Suprapubic skin (tissue), 4 donors: Measurements from ENCODE around the gene ARHGEF7. TPM values are rescaled to one million over a fixed set of nuclear protein-coding genes. Genes with fewer than 3 reads are reported as not detected.

ENCODE experiments used
- DNase-seq, 2 donors: peaks; one replicate each; pipeline ENCODE4 v3.0.0-alpha.2; 2019; ENCODE audit warnings: low spot score in 2 of 2
- H3K27ac ChIP-seq: fragments of 200-600 bp; sonication (generic); one replicate; pipeline ENCODE4 v1.5.1; 2019
- H3K27me3 ChIP-seq: fragments of 200-600 bp; sonication (generic); one replicate; pipeline ENCODE4 v1.5.1; 2019
- H3K36me3 ChIP-seq: fragments of 200-600 bp; sonication (generic); one replicate; pipeline ENCODE4 v1.5.1; 2019
- H3K4me1 ChIP-seq: fragments of 200-600 bp; sonication (generic); one replicate; pipeline ENCODE4 v1.5.1; 2019
- H3K4me3 ChIP-seq: fragments of 200-600 bp; sonication (generic); one replicate; pipeline ENCODE4 v1.5.1; 2019; ENCODE audit warnings: mild to moderate bottlenecking
- H3K9me3 ChIP-seq: fragments of 200-600 bp; sonication (generic); one replicate; pipeline ENCODE4 v1.5.1; 2019
- CTCF ChIP-seq, 2 donors: fragments of 200-600 bp in 1 of 2; fragments of 450-650 bp in 1 of 2; sonication (generic) in 1 of 2; IDR thresholded peaks; one replicate each; pipeline ENCODE4 v1.5.1; 2016 to 2019; ENCODE audit warnings: antibody characterized with exemption in 2 of 2, mild to moderate bottlenecking in 1 of 2, moderate library complexity in 1 of 2
- EP300 ChIP-seq: sonication (generic); formaldehyde crosslinking; IDR thresholded peaks from one replicate; pipeline ENCODE4 v1.6.1; 2017; ENCODE audit warnings: antibody characterized with exemption
- POLR2A ChIP-seq, 2 donors: fragments of 450-650 bp; IDR thresholded peaks; one replicate each; pipeline ENCODE4 v1.6.1; 2017; ENCODE audit warnings: antibody characterized with exemption in 2 of 2, mild to moderate bottlenecking in 2 of 2, moderate library complexity in 2 of 2
- POLR2AphosphoS5 ChIP-seq, 3 donors: sonication (generic); formaldehyde crosslinking; IDR thresholded peaks; one replicate each; pipeline ENCODE4 v1.6.1; 2017; ENCODE audit warnings: antibody characterized with exemption in 3 of 3
- WGBS: methylation state at CpG from one replicate; pipeline ENCODE4 v1.1.5; 2018; 5-methylcytosine and 5-hydroxymethylcytosine counted together
- total RNA-seq, 4 donors: library from RNA; depleted of rRNA; stranded (reverse); fragments of >200 nt; gene quantifications; one replicate each; pipeline ENCODE4 v1.1.0, GENCODE V29; 2016

Gene ARHGEF7
- total RNA-seq, 4 donors from 2014 or later: 72.1 to 210 (median 99.6) TPM

DNA sequence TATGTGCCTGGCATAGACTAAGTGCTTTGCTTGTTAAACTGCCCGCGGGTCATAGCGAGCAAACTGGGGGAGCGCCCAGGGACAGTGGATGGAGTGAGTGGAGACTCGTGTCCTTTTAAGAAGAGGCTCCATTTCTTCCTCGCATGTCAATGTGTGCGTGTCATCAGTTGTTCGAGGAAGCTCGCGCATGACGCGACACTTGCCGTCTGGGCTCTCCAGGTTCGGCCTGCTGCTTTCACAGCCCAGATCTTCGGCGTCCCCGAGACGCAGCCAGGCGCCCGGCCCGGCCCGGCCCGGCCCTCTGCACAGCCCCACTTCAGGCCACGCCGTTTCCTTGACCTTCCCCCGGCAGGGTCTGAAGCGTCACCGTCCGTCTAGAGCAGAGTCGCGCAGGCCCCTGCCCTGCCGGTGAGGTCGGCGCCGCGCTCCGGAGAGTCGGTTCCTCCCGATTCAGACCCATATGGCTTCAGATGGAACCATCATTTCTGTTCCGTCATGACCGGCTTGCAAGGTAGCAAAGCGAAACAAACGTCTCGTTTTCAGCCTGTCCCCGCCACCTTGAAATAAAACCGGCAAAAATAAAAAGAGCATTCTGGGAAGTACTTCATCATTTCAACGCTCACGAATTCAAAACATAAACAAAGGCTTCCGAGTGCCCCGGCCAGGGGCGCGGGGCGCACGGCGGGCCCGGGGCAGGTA is 599 bp upstream of the ARHGEF7 start:
- Histone ChIP-seq H3K27ac (peak overlapping the region; percentile 88), H3K9me3 (no peaks in the 10 kb centered on the region), H3K4me1 (peaks cover 36% of the 10 kb centered on the region), H3K27me3 (peaks cover 71% of the 10 kb centered on the region), H3K36me3 (no peaks in the 10 kb centered on the region), H3K4me3 (peak overlapping the region; percentile 66)
- WGBS: under 1% methylated on average over 30 of the region's 56 CpGs
- DNase-seq: peak in 1 of 2 donors; percentile 80
- TF ChIP-seq POLR2A (IDR thresholded peaks at IDR 0.05) (peak in 1 of 2 donors; percentile 59), CTCF (IDR thresholded peaks at IDR 0.05) (no peak)

GRCh38 chr13:111115965-111116521 is 933 bp downstream of the ARHGEF7 start:
- Histone ChIP-seq H3K4me1 (peaks cover 39% of the 10 kb centered on the region), H3K27me3 (peaks cover 65% of the 10 kb centered on the region), H3K4me3 (peak overlapping the region; percentile 66), H3K36me3 (no peaks in the 10 kb centered on the region), H3K9me3 (no peaks in the 10 kb centered on the region), H3K27ac (peak overlapping the region; percentile 88)
- DNase-seq: peak in 1 of 2 donors; percentile 81
- TF ChIP-seq POLR2AphosphoS5 (IDR thresholded peaks at IDR 0.05): no peak
- no peak for TF ChIP-seq EP300
- no peak for TF ChIP-seq POLR2A (IDR thresholded peaks at IDR 0.05)
- TF ChIP-seq CTCF (IDR thresholded peaks at IDR 0.05): no peak
- WGBS: 8% methylated on average over 21 of the region's 39 CpGs

- Histone ChIP-seq H3K4me1 (peaks cover 39% of the 10 kb centered on the region), H3K4me3 (peak overlapping the region; percentile 66), H3K27me3 (peaks cover 58% of the 10 kb centered on the region), H3K9me3 (no peaks in the 10 kb centered on the region), H3K27ac (peak overlapping the region; percentile 34), H3K36me3 (no peaks in the 10 kb centered on the region)
- no peak for DNase-seq
- 61% methylated on average over 1 of the region's 1 CpG for WGBS
- TF ChIP-seq POLR2AphosphoS5 (IDR thresholded peaks at IDR 0.05) (no peak), EP300 (no peak), POLR2A (IDR thresholded peaks at IDR 0.05) (no peak), CTCF (IDR thresholded peaks at IDR 0.05) (no peak)
These were observed 1.7 kb downstream of the ARHGEF7 start for GRCh38 chr13:111116856-111117255.

- H3K4me1 ChIP-seq: peaks cover 39% of the 10 kb centered on the region
- 69% methylated on average over 5 of the region's 5 CpGs for WGBS
- peak overlapping the region; percentile 34 for H3K27ac ChIP-seq
- H3K36me3 ChIP-seq: no peaks in the 10 kb centered on the region
- no peaks in the 10 kb centered on the region for H3K9me3 ChIP-seq
- no peak overlapping the region for H3K4me3 ChIP-seq
- H3K27me3 ChIP-seq: peaks cover 54% of the 10 kb centered on the region
- no peak for DNase-seq
- TF ChIP-seq CTCF (IDR thresholded peaks at IDR 0.05): no peak
- no peak for TF ChIP-seq POLR2AphosphoS5 (IDR thresholded peaks at IDR 0.05)
- no peak for TF ChIP-seq EP300
These were observed 2.2 kb downstream of the ARHGEF7 start for GRCh38 chr13:111117289-111117688.

- H3K4me1 ChIP-seq: peaks cover 39% of the 10 kb centered on the region
- H3K9me3 ChIP-seq: no peaks in the 10 kb centered on the region
- H3K27me3 ChIP-seq: peaks cover 47% of the 10 kb centered on the region
- 67% methylated on average over 10 of the region's 10 CpGs for WGBS
- no peaks in the 10 kb centered on the region for H3K36me3 ChIP-seq
- TF ChIP-seq CTCF (IDR thresholded peaks at IDR 0.05): no peak
- no peak for TF ChIP-seq EP300
- no peak for TF ChIP-seq POLR2A (IDR thresholded peaks at IDR 0.05)
- no peak for TF ChIP-seq POLR2AphosphoS5 (IDR thresholded peaks at IDR 0.05)
- DNase-seq: no peak
- H3K4me3 ChIP-seq: no peak overlapping the region
- peak overlapping the region; percentile 34 for H3K27ac ChIP-seq
These were observed 2.9 kb downstream of the ARHGEF7 start for GRCh38 chr13:111117961-111118360.
